ENCODE data around the gene SPDYE3.

Gene SPDYE3

GRCh38 chr7:100366411-100367250 is 59.1 kb downstream of the SPDYE3 start:
- peak; percentile 73 for FAIRE-seq
- DNase-seq (ENCODE audit: insufficient read length) = peak; percentile 37
- no peak for TF ChIP-seq TAF1 (IDR thresholded peaks at IDR 0.05; ENCODE audit: borderline replicate concordance, low read depth, low read length)
- TF ChIP-seq POLR2AphosphoS5 (IDR thresholded peaks at IDR 0.05; ENCODE audit: low read depth, low read length) = peak; percentile 64
- peak; percentile 67 for TF ChIP-seq POLR2A (IDR thresholded peaks at IDR 0.05; ENCODE audit: low read depth, low read length)

GRCh38 chr7:100367251-100367620 is 59.7 kb downstream of the SPDYE3 start:
- DNase-seq (ENCODE audit: insufficient read length) = no peak
- TF ChIP-seq POLR2AphosphoS5 (IDR thresholded peaks at IDR 0.05; ENCODE audit: low read depth, low read length) (no peak), POLR2A (IDR thresholded peaks at IDR 0.05; ENCODE audit: low read depth, low read length) (no peak), TAF1 (IDR thresholded peaks at IDR 0.05; ENCODE audit: borderline replicate concordance, low read depth, low read length) (no peak)
- FAIRE-seq = no peak

GRCh38 chr7:100367676-100368613 is 60.4 kb downstream of the SPDYE3 start:
- peak; percentile 27 for FAIRE-seq
- no peak for DNase-seq (ENCODE audit: insufficient read length)
- no peak for TF ChIP-seq POLR2A (IDR thresholded peaks at IDR 0.05; ENCODE audit: low read depth, low read length)
- no peak for TF ChIP-seq POLR2AphosphoS5 (IDR thresholded peaks at IDR 0.05; ENCODE audit: low read depth, low read length)
- no peak for TF ChIP-seq TAF1 (IDR thresholded peaks at IDR 0.05; ENCODE audit: borderline replicate concordance, low read depth, low read length)

GRCh38 chr7:100369105-100369504 is 61.6 kb downstream of the SPDYE3 start:
- TF ChIP-seq POLR2A (IDR thresholded peaks at IDR 0.05; ENCODE audit: low read depth, low read length) (peak; percentile 59), TAF1 (IDR thresholded peaks at IDR 0.05; ENCODE audit: borderline replicate concordance, low read depth, low read length) (no peak), POLR2AphosphoS5 (IDR thresholded peaks at IDR 0.05; ENCODE audit: low read depth, low read length) (peak; percentile 52; the same call in 1 of the 2 replicates)
- FAIRE-seq (peak; percentile 93), DNase-seq (ENCODE audit: insufficient read length) (peak; percentile 45)

- FAIRE-seq = no peak
- no peak for DNase-seq (ENCODE audit: insufficient read length)
- no peak for TF ChIP-seq POLR2A (IDR thresholded peaks at IDR 0.05; ENCODE audit: low read depth, low read length)
- no peak; the same call in 1 of the 2 replicates for TF ChIP-seq POLR2AphosphoS5 (IDR thresholded peaks at IDR 0.05; ENCODE audit: low read depth, low read length)
- no peak for TF ChIP-seq TAF1 (IDR thresholded peaks at IDR 0.05; ENCODE audit: borderline replicate concordance, low read depth, low read length)
Observed at GRCh38 chr7:100370303-100370702, 62.8 kb downstream of the SPDYE3 start.

- TF ChIP-seq POLR2AphosphoS5 (IDR thresholded peaks at IDR 0.05; ENCODE audit: low read depth, low read length) = no peak; the same call in 1 of the 2 replicates
- FAIRE-seq (no peak), DNase-seq (ENCODE audit: insufficient read length) (no peak)
Observed at GRCh38 chr7:100370746-100371145, 63.2 kb downstream of the SPDYE3 start.

GRCh38 chr7:100371561-100372171 is 64.2 kb downstream of the SPDYE3 start:
- FAIRE-seq = no peak
- TF ChIP-seq POLR2A (IDR thresholded peaks at IDR 0.05; ENCODE audit: low read depth, low read length) (no peak), POLR2AphosphoS5 (IDR thresholded peaks at IDR 0.05; ENCODE audit: low read depth, low read length) (no peak)
- DNase-seq (ENCODE audit: insufficient read length) = no peak

Measured in GM12892 (cell line).